Measurements from ENCODE around the gene CPE.

GRCh38 chr4:165505958-165506837 is 127.4 kb downstream of the CPE start:
- TF ChIP-seq, protein P1, sequence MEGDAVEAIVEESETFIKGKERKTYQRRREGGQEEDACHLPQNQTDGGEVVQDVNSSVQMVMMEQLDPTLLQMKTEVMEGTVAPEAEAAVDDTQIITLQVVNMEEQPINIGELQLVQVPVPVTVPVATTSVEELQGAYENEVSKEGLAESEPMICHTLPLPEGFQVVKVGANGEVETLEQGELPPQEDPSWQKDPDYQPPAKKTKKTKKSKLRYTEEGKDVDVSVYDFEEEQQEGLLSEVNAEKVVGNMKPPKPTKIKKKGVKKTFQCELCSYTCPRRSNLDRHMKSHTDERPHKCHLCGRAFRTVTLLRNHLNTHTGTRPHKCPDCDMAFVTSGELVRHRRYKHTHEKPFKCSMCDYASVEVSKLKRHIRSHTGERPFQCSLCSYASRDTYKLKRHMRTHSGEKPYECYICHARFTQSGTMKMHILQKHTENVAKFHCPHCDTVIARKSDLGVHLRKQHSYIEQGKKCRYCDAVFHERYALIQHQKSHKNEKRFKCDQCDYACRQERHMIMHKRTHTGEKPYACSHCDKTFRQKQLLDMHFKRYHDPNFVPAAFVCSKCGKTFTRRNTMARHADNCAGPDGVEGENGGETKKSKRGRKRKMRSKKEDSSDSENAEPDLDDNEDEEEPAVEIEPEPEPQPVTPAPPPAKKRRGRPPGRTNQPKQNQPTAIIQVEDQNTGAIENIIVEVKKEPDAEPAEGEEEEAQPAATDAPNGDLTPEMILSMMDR (IDR thresholded peaks at IDR 0.05): no peak
- no peak for TF ChIP-seq POLR2A (IDR thresholded peaks at IDR 0.05)

Measured in body of pancreas (tissue), 4 donors.